EH (cell line): ENCODE results near the gene ERC2.
A peak's percentile ranks its signal among the peaks of the same experiment; 100 is the strongest.
"Not testable (repeated sequence)": the region's sequence is repeated elsewhere in the genome, so short reads cannot be mapped to it uniquely, and the experiment has no call there.

ENCODE experiments used
- DNase-seq: peaks from one replicate; pipeline ENCODE4 v3.0.0-alpha.2; 2015; ENCODE audit warnings: low read depth

The ERC2 gene

DNA sequence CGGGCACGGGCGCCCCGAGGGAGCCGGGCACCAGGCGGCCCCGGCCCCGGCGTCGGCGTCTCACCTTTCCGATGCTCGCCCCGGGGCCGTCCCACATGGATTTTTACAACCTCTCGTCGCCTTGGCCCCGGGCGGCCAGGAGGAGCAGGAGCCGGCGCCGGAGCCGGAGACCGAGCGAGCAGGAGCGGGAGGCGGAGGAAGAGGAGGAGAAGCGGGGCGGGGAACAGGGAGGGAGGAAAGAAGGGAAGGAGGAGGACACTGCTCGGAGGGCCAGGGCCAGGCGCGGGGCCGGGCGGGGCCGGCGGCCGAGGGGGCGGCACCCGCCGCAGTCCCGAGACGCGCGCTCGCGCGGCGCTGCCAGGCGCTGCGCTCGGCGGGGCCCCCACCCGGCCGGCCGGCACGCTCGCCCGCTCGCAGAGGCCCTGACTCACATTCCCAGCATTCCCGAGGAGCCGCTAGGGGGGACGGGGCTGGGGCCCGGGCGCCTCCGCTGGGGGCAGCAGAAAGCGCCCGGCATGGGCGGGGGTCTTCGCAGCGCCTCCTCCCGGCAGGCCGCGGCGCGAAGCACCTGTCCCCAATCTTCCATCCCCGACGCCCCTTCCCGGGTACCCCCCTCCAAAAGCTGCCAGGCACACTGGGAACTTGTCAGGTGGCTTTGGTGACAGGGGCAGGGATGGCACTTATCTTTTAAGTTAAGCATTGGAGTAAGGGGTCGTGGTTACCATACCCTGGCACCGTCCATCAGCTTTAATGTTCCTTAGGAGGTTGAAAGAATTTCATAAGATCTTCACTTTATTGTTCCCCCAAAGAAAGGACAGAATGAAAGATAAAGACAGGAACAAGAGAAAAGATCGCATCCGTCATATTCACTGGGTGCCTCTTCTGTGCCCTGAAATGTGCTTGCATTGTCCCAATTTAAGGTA, at the start of gene ERC2:
ERC2 (minus strand) TSS at position 284 of the 923 bp plus-strand sequence.
- DNase-seq: peak; percentile 40

DNA sequence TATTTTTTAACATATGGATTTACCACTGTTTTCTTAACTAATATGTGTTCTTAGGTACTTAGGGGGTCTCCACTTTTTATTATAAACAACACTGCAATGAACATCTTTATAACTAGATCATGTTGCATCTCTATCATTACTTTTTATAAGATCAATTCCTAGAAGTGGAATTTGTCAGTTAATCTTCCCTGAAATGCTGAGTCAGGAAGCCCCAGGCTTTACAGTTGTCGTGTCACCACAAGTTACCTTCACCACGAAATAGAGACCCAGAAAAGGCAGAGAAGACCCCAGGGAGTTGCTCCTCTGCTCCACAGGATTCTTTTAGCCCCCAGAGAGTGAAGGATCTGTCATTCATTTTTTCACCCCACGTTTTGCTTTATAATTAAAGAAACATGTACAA, 34.5 kb upstream of the ERC2 start:
- no peak for DNase-seq

DNA sequence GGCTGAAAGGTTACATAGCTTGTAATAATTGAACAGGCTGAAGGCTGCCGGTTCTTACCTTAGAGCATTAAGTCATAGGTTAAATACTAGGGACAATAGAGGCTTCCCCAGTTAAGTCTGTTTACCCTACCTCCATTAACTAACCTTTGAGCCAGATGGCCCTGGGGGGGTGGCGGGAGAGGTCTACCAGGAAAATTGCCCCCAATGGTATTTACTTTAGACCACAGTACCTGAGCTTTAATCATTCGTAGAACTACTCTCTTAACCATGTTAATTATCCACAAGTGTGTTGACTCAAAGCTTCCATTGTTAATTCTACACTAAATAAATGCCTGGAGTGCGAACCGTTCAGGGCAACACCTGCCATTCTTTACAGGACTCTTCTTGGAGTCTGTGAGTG, 28.1 kb upstream of the ERC2 start:
- not testable (repeated sequence) for DNase-seq

DNA sequence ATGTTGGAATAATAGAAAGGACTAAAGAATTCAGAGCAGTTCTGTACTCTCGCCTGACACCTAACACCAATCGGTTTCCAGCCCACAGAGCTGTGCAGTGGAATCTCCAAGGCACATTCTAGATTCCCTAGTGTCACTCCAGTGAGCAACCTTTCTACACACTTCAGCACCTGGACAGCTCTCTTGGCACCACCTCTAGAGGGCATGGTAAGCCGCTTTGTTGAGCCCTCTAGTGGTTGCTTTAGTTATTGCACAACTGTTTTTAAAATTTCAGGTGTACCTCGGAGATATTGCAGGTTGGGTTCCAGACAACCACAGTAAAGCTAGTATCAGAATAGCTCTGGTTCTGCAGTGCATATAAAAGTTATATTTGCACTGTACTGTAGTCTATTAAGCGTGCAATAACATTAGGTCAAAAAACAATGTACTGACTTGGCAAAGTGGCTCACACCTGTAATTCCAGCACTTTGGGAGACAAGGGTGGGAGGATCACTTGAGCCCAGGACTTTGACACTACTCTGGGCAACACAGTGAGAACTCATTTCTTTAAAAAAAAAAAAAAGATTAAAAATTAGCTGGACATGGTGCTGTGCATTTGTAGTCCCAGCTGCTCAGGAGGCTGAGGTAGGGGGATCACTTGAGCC, 26.5 kb upstream of the ERC2 start:
- peak; percentile 82 for DNase-seq

DNA sequence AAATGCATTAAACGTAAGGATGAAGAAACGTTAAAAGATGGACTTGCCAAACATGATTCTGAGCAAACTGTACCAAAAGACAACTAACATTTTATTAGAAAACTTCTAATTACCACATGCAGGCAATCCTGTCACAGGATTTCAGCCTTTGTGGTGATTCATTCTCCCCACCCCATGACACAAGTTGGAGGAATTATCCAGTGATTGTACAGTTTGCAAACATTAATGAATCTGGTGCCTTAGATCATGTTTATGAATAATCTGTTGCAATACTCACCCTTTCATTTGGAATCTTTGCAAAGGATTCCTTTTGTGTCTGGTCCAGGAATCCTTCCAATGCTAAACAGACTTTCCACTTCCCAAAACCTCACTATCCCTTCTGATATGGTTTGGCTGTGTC, 23.3 kb upstream of the ERC2 start:
- DNase-seq: no peak

DNA sequence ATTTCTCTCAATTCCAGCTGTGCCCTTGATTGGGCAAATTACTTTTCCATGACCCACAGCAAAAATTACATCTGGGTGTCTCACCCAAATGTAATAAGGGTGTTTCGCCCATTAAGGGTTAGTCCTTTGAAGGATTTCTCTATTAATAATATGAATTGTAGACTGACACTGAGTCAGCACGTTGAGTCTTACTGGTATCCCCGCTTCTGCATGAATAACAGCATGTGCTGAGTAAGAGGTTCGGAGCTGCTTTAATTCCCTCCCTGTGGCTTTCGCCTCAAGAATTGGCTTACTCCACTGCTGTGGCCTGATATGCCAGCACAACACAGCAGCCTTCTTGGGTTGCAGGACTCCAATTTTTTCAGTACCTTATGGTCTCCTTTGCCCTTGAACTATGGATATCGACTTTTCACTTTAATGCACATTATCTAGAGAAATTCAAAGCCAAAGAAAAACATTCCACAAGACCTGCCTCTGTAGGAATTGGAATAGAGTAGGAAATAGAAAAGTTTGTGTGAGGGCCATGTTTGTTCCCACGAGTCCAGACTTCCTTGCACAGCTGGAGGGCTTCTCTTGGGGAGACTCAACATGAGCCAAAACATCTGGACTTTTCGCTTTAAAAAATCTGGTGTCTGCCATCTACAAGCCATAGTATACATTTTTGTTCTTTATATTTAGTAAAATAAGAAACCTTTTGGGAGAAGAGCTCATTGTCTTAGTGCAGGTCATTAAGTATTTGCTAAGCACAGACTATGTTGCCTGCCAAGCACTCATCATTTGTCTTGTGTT, 20.7 kb upstream of the ERC2 start:
- no peak for DNase-seq

DNA sequence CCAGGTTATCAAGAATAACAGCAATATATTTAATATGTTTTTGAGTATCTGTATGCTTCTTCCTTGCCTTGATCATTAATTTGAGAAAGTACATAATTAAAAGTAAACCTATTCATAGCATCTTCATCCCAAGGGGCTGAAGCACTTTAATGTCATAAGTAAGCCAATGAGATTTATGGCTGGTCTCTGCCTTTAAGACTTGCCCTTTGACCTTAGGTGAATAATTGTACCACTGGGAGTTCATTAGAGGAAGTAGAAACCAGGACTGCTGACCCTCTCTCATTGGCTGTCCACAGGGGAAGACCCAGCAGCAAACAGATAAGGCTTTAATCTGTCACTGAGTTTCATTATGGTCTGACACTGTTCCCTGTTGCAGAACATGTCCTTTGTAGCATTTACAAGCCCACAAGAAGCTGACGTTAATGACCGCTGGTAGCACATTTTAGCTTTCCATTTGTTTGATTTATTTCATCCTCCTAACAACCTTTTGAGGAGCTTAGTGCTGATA, 16.3 kb upstream of the ERC2 start:
- DNase-seq: no peak

DNA sequence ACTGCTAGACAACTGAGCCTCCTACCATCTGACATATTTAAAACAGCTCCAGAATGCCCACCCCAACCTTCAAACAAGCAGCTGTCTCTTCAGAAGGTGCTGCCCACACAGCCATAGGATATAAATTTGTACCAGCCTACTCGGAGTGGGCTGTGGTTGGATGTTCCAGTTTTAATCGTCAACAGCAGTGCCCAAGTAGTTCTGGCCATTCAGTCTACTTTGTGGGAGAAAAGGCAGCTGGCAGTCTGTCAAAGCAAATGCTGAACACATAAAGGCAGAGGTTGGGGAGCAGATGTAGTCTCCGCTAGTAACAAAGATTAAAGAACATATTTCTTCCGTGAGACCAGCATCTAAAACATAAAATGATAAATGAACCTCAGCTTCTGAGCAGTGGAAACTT, 15.9 kb upstream of the ERC2 start:
- no peak for DNase-seq

DNA sequence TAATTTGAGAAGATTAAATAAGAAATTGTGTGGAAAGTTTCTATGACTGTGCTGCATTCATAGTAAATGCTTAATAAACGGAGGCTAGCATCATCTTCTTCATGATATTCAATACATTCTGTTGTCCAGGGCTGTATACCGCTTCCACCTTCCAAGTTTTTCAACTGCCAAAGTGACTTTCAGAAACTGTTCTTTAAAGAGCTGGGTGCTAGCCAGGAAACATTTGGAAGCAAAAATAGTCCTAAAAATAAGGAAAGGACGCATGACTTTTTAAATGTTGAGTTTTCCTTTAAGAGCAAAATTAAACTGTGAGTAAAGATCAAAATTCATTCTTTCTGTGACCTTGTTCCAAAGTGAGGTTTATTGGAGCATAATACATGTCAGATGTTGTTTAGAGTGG, 9.4 kb upstream of the ERC2 start:
- no peak for DNase-seq

DNA sequence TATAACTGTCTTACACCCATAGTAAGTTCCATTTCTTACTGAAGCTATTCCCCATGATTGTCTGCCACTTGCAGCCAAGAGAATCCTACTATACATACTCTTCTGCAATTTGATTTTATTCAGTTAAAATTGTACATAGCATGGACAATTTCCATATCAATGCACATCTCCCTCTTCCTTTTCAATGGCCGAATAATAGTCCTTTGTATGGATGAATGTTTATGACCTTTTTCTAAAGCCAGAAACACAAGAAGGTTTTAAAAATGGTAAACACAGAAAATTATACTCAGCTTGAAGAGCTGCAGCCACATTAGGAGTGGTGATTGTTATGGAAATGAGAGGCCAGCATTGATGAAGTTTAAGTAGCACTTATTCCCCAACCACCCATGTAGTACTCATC, 8.5 kb upstream of the ERC2 start:
- DNase-seq: no peak

DNA sequence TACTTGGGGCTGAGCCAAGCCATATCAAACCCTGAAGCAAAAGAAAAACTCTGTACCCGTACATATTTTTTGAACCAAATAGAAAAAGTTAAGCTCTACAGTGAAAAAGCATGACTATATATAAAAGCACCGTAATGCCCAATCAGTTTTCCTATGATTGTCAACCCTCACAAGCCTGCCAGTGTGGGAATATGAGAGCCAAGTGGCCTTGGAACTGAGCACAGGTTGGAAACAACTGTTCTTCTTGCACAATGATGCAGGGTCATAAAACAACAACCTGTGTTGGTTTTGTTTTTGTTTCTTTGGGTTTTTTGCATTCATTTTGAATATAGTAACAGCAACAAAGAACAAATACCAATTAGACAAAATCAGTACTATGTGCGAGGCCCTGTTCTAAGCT, 3.5 kb upstream of the ERC2 start:
- no peak for DNase-seq

DNA sequence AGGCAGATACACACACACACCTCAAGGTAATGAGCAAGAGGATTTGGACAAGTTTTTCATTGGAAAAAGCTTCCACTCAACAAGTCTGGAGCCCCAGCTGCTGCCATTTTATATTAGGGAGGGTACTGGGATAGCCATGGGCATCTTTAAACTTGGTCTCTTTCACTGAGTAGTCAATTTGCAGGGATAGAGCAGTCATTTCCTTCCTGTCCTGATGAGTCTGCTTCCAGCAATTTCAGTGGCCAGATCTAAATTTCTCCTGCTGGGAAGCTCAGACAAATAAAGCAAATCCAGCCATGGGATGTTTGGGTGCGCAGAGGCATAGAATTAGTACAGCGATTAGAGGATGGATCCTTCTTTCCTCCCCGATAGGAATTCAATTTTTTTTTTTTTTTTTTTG, 874 bp upstream of the ERC2 start:
- peak; percentile 1 for DNase-seq

DNA sequence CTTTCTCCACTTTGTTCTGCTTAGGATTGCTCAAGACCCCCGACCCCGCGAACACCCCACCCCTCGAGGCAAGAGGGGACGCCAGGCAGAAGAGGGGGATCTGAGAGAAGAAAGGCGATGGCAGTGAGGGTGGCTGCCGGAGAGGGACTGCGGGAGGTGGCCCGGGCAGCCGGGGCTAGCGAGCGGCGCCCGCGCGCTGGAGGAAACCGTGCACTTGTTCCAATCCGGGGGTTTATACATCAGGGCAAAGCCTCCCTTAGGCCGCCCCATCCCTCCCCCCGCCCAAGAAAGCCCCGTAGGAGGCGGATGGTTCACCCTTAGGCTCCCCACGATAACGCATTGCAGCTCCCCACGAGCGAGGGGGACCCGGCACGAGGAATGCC, 475 bp downstream of the ERC2 start:
- no peak for DNase-seq

DNA sequence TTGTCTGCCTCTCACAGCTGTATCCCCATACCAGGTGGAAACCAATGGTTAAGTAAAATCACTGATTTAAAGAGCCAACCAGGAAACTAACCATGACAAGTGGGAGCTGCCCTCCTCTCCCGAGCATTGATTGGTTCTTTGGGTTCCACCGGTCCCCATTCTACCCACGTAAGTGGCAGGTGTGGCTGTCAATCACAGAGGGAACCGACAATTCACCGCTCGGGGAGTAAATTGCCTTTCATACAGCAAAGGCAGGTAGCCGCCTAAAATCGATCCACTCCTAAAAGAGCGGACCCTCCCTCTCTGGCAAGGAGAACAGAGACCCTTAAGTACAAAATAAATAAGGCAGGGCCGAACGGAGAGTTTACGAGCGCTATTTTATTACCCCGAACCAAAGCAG, 1.2 kb downstream of the ERC2 start:
- DNase-seq: peak; percentile 44

DNA sequence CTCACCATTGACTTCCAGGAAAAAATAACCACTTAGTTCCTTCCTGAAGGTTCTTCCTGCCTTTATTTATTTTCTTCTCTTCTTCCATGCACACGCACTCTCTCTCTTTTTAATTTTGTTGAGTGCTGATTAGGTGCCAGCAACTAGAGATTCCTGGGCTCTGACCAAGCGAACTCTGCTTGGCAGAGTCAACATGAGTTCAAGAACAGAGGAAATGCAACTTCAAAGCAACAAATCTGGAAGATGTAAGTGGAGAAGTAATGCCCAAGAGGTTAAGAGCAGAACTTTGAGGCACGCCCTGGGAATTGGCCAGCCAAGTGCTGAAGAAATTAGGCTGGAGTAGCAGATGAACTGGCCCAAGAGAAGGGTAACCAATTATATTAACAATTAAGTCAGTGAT, 8.5 kb downstream of the ERC2 start:
- no peak for DNase-seq

DNA sequence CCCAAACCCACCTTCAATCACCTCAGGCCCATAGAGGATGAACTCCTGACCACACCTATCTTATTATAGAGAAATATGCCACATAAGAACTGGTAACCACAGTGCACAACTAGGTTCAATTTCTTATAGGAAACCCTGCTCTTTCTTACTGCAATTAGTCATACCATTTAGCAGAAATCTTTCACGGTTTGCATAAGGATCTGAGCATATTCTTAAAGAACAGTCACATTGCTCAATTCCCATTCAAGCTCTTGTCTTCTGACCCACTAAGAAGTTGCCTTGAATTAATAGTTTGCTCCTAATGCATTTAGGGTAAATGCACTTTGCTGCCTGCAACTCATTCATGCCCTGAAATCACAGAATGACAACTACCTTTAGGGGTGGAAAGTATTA, 9.2 kb downstream of the ERC2 start:
- DNase-seq: no peak

DNA sequence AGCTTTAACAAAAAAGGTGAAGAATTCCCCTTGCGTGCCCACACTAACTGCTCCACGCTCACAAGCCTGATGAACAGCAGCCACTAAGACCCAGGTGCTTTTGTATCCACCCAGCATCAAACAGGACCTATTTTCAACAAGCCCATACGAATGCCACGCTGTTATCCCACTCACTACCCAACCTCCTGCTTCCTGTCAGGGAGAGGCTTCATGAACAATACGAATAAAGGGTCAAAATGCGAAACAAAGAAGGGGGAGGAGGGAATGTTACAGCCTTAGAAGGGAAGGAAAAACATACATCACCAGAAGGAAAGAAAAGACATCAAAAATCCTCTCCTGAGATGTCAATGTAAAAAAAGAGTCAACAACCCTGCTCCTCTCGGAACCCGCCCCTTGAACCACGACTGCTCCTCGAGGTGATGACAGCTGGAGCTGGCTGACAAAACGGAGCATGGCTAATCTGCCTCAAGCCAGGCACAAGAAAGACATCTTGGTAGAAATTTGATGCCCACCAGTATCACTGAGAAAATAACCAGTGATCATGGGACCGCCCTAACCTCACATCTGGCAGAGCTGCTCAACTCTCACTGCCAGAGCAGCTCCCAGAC, 9.7 kb downstream of the ERC2 start:
- DNase-seq: no peak

DNA sequence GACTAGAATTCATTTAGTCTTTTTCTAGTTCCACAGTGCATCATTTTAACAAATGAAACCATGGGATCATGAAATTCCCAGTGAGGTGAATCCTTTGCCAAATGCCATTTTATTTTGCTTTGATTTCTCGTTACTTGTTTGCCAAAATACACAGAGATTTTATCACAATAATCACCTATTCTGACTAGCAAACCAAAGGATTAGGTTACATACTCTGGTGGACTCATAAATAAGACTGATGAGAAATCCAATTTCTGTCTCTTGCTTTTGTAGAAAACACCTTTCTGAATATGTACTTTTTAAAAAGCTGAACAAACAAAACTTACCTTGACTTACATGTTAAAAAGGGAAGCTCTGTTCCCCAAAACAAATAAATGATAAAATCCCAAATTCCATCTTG, 12.2 kb downstream of the ERC2 start:
- DNase-seq: no peak

DNA sequence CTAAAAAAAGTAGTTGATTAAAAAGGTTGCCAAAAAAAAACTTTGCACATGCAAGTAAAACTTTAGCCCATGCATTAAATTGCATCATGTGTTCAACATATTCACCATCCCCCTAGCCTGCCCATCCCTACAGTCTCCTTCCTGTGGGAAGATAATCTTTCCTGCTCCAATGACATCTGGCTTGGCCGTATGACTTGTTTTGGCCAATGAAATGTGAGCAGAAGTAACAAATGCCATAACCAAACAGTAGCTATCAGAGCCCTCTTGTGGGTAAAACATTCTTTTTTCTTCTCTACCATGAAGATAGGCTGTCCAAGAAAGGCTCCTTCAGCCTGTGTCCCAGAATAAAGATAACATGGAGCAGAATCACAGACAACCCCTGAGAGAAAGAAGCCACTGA, 15.3 kb downstream of the ERC2 start:
- no peak for DNase-seq

DNA sequence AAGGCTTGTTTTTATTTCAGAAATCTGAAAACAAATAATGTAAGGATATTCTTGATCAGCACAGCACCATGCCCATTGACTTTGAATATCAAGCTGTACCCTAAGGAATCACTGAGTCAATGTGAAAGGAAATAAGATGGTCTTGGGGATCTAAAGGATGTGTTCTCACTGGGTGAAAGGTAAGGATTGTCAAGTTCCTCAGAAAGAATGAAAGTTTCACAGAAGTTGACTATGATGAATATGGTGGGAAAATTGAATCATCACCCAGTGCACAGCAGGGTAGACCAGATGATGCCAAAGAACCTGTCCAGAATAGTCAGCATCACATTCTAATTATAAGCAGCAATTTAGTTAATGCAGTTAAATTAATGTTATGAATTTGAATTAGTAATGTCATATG, 16.2 kb downstream of the ERC2 start:
- DNase-seq: no peak

DNA sequence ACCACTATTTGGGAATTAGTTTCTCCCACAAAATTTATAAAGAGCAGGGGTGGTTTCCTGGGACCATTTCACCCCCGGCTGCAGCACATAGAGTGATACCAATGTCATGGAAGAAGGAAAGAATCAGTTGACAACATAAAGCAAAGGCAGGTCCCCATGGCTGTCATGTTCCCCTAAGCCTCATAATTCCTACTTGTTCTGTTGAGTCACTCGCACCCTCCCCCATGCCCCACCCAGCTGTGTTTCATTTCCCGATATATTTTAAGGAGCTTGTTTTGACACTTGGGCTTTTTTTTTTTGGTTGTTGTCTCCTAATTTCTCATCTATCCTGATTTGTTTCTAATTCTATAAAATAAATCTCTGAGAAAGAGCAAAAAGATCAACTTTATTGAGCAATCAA, 24.9 kb downstream of the ERC2 start:
- no peak for DNase-seq

DNA sequence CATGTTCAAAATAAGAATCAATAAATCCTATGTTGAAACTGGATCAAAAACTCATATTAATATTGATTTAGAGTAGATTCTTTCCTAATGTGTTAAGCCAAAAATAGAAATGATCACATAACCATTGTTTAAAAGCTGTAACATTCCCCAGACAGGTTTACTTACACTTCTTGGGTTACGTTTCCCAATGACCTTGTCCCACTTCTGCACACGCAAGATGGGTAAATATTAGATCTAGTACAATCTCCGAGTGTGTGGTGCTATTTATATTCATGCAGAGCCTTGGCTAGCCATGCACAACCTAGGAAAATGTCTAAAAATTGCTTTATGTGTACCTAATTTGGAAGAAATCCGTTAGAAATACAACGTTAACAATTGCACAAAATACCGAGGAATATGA, 39.6 kb downstream of the ERC2 start:
- DNase-seq: no peak
